Measurements from ENCODE around the gene AMZ1.
A peak's percentile ranks its signal among the peaks of the same experiment; 100 is the strongest.
"Not testable (repeated sequence)": the region's sequence is repeated elsewhere in the genome, so short reads cannot be mapped to it uniquely, and the experiment has no call there.

Gene AMZ1

DNA sequence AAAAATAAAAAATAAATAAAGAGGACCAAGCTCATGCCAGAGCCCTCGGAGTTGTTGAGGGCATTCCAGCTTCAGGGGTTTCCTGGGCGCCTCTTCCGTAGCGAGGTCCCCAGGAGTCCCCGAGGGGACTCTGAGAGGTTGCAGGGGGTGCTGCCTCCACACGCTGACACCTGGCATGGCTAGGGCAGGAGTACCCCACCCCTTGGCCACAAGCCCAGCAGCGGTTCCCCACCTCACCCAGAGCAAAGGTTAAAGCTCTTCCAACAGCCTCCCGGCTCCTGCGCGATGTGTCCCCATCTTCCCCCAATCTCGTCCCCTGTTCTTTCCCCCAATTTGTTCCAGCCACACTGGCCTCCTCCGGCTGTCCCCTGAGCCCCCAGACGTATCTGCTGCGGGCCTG is 4.5 kb downstream of the AMZ1 start:
- no peak for DNase-seq

DNA sequence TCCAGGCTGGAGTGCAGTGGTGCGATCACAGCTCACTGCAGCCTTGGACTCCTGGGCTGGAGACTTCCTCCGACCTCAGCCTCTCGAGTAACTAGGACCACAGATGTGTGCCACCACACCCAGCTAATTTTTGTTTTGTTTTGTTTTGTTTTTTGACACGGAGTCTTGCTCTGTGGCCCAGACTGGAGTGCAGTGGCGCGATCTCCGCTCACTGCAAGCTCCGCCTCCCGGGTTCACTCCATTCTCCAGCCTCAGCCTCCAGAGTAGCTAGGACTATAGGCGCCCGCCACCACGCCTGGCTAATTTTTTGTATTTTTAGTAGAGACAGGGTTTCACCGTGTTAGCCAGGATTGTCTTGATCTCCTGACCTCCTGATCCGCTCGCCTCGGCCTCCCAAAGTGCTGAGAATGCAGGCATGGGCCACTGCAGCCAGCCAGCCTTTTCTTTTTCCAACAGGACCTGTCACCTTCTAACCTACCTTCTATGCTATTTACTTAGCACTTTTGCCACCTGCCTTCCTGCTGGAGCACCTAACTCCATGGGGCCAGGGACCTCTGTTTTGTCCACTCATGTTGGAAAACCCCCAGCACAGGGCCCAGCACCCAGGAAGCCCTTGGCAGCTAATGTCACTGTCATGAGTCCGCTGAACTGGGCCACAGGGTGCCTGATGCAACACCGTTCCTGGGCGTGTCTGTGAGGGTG is 5.6 kb downstream of the AMZ1 start:
- DNase-seq = not testable (repeated sequence)

DNA sequence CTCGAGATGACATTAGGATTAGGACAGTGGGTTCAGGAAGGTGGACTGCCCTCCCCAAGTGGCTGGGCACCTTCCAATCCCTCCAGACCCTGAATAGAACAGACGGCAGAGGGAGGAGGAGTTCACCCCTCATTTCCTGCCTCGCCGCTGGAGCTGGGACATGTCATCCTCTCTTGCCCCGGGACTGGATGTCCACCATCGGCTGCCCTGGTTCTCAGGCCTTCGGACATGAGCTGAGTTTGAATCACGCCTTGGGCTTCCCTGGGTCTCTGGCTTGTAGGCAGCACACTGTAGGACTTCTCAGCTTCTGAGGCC is 6.1 kb downstream of the AMZ1 start:
- not testable (repeated sequence) for DNase-seq

DNA sequence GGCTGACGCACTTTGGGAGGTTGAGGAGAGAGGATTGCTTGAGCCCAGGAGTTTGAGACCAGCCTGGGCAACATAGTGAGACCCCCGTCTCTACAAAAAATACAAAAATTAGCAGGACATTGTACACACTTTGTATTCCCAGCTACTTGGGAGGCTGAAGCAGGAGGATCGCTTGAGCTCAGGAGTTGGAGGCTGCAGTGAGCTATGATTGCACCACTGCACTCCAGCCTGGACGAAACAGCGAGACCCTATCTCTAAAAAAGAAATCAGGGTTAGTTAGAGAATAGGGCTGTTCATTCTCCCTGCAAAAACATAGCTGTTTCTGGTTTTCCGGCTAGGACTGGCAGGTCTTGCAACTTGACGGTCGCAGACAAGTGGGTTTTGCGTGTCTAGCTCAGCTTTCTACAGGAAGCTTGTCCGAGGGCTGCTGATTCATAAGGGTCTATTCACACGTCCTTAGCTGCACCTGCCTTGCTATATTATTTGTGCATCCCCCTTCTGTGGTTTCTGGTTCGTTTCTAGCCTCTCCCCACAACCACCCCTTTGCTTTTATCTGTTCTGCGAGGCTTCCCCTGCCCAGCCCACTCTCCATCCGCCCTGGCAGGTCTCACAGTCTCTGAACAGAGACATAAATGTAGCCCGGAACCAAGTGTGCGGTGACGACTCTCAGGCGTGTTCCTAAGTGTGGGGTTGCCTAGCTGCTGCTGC is 10.7 kb downstream of the AMZ1 start:
- DNase-seq = peak; percentile 86

DNA sequence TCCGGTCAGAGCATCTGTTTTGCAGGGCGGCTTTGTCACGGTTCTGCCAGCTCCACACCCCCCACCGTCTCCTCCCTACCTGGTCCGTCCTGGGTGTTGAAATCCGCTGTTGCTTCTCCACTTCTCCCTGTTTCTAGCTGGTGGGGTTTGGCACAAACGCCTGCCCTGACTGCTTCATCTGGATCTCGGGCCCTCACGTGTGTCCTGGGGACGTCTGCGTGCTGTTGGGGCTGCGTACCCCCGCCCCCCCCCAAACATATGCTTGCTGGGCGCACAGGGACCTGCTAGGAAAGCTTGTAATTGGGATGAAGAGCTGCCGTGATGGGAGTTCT is 11.3 kb downstream of the AMZ1 start:
- DNase-seq = no peak

DNA sequence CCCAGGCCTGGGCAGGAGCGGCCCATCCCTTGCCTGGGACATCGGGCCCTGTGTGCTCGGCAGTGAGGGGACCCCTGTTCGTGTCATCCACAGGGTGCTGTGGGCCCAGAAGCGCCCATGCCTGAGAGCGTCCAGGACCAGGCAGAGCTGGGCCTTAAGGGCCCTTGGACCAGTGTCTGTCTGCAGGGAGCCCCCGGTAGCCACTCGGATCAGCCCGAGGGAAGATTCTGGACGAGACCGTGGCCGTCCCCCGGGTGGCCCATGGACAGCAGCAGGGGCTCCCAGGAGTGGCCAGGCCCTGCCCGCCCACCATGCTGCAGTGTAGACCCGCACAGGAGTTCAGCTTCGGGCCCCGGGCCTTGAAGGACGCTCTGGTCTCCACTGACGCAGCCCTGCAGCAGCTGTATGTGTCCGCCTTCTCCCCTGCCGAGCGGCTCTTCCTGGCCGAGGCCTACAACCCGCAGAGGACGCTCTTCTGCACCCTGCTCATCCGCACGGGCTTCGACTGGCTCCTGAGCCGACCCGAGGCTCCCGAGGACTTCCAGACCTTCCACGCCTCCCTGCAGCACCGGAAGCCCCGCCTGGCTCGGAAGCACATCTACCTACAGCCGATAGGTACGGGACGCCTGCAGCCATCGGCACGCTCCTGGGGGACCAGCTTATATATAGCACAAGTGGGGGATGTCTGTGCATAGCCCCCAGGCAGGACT is 12.3 kb downstream of the AMZ1 start:
- DNase-seq = no peak

DNA sequence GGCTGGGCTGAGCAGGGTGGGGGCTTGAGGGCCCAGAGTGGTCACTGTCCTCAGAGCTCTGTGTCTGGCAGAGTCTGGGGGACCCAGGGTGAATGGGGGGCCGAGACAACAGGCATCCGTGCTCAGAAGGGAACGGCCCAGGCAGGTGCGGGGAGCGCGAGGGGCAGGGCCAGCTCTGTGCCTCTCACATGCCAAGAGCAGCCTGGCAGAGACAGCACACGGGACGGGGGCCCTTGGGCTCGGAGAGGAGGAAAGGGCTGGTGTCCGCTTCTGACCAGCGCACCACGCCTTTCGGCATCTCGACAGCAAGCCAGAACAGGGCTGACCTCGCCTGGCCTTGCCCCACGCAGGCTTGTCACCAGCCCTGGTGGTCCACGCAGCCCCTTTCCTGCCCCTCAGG is 13.4 kb downstream of the AMZ1 start:
- DNase-seq = no peak

DNA sequence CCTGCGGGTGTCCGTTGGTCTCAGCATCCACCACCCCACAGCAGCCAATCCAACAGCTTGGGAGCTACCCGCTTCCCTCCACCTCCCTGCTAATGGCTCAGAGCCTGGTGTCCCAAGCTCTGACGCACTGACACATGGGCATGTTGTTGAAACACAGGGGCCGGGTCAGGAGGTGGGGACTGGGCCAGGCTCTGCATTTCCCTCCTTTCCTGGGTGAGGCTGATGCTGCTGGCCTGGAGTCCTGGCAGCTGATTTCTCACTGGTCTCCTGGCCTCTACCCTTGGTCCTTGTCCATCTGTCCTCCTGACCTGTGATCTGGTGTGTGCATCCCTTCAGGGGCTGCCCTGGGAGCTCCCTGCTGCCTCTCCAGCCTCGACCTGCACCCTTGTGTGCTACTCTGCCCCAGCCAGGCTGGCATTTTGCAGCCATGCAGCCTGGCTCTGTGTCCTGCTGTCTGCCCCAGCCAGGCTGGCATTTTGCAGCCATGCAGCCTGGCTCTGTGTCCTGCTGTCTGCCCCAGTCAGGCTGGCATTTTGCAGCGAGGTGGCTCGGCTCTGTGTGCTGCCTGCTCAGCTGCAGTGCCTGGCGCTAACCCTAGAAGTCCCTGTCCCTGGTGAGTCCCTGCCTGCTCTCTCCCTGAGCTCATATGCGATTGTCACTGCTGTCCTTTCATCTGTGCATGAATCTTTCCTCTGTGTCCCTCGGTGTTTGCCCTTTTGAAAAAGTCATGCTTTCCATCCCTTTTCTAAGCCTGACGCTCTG is 14.0 kb downstream of the AMZ1 start:
- DNase-seq = no peak

DNA sequence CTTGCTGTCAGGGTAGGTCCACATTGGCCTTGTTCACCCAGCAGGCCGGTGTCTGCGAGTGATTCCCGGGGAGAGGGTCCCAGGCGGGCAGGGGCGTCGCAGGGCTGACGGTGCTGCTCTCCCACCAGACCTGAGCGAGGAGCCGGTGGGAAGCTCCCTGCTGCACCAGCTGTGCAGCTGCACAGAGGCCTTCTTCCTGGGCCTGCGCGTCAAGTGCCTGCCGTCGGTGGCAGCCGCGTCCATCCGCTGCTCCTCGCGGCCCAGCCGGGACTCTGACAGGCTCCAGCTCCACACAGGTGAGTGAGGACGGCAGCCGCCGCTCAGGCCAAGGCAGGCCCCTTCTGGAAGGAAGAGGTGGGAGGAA is 14.6 kb downstream of the AMZ1 start:
- DNase-seq = no peak

DNA sequence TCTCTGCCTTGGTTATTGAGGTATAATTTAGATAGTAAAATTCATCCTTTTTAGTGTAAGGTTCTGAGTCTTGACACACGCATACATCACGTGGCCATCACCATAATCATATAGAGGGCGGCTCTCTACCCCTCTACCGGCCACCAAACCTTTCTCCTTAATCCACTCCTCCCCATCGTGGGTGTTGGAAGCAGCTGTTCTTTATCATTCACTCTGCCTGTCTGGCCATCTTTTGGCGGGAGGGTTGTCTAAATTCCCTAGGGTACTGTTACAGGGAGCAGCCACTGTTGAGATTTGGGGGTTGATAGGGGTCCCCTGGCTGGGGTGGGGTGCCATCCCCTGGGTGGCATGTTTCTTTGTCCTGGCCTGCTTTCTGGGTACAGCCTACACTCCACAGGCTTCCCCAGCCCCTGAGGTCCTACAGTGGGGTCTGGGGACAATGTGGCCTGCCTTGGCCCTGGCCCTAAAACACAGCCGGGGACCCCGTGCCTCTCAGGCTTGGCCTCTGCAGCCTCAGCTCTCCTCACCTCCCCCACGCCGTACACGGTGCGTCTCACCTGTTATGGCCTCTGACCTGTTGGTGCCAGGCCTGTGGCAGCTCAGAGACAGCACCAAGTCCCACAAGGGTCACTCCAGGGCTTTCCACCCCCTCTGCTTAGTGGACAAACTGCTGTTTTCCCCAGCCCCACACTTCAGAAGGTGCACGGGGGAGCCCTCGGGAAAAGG is 17.5 kb downstream of the AMZ1 start:
- no peak for DNase-seq

DNA sequence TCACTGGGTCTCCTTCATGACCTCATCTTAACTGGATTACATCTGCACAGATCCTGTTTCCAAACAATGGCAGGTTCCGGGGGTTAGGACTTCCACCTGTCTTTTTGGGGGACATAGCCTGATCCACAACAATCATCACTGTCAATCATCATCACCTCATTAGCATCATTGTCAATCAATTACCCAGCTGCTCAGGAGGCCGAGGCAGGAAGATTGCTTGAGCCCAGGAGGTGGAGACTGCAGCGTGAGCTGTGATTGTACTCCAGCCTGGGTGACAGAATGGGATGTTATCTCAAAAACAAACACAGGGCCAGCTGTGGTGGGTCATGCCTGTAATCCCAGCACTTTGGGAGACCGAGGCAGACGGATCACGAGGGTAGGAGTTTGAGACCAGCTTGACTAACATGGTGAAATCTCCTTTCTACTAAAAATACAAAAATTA is 18.7 kb downstream of the AMZ1 start:
- no peak for DNase-seq

DNA sequence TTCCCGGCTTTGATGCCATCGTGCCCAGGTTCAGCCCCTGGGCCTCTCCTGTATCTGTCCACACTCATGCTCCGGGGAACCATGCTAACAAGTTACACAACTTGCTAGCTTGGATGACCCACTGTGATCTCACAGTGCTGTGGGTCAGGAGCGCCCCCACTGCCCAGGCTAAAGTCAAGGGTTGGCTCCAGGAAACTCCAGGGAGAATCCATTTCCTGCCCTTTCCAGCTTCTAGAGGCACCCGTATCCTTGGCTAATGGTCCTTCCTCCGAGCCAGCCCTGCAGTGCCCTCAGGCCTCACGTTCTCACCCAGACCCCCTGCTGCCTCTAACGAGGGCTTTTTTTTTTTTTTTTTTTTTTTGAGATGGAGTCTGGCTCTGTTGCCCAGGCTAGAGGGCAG is 19.5 kb downstream of the AMZ1 start:
- DNase-seq = no peak

DNA sequence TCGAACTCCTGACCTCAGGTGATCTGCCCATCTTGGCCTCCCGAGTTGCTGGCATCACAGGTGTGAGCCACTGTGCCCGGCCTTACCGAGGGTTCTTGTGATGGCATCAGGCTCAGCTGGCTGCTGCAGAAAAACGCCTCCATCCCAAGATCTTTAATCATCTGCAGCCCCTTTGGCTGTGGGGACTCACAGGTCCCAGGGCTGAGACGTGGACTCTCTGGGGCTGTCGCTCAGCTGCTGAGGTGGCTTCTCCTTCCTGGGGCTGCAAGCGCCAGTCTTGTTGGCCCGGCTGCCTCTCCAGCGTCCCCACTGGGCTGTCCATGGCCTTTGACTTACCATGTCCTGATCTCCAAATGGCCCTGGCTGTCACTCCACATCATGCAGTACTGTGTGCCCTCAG is 20.0 kb downstream of the AMZ1 start:
- DNase-seq = no peak

DNA sequence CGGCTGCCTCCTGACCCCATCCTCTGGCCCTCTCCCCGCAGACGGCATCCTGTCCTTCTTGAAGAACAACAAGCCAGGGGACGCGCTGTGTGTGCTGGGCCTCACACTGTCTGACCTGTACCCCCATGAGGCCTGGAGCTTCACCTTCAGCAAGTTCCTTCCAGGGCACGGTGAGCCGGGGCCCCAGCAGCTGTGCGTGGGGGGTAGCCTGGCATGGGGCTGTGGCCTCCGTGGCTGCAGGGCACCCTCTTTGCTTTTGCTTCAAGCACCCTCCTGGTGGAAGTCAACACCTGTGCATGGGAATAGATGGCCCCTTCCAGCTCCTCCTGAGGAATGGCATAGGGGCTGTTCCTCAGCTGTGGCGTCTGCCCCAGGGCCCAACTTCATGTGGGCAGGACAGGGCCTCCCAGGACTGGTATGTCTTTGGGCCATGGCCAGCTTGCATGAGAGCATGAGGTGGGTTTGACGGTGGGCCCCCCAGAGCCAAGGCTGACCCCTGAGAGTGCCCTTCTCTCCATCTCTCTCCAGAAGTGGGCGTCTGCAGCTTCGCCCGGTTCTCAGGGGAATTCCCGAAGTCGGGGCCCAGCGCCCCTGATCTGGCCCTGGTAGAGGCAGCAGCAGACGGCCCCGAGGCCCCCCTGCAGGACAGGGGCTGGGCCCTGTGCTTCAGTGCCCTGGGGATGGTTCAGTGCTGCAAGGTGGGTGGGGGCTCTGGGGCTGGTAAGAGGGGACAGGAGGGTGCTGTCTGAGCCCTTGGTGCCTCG is 20.7 kb downstream of the AMZ1 start:
- DNase-seq = no peak

DNA sequence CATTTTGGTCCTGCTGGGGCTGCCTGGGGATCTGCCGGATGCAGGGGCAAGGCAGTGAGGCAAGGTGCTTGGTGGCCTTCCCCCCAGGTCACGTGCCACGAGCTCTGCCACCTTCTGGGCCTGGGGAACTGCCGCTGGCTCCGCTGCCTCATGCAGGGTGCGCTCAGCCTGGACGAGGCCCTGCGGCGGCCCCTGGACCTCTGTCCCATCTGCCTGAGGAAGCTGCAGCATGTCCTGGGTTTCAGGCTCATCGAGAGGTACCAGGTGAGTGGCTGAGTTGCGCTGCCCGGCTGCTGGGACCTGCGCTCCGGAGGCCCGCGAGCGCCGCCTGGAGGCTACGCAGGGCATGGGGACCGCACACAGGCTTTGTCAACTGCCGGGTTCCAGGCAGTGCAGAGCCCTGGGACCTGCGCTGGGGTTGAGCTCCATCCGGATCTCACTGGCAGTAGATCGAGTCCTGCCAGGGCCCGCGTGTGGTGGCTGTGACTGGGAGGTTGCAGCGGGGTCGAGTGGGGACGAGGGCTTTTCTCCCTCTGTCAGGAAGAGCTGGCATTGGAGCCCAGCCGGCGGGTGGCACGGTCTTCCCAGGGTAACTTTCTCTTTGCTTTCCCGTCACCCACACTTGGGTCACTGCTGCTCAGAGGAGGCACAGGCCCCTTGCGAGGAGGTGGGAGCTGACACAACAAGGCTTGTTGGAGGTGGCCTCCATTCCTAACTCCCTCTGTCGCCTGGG is 21.7 kb downstream of the AMZ1 start:
- peak; percentile 68 for DNase-seq

DNA sequence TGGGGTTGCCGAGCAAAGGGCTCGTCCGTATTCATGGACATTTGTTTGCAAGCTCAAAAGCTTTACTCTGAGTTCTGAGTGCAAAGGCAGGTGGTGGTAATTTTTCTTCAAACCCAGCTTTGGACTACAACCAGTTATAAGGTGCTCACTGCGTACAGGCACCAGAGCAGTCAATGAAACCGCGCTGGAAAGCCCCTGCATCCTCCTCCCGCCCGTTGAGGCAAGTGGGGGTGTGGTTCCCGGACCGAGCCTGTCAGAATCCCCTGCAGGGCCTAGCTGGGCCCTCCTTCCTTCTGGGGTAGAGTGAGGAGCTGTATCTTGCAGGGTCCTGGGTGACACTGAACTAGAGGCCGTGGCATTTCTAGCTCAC is 22.3 kb downstream of the AMZ1 start:
- peak; percentile 73 for DNase-seq

DNA sequence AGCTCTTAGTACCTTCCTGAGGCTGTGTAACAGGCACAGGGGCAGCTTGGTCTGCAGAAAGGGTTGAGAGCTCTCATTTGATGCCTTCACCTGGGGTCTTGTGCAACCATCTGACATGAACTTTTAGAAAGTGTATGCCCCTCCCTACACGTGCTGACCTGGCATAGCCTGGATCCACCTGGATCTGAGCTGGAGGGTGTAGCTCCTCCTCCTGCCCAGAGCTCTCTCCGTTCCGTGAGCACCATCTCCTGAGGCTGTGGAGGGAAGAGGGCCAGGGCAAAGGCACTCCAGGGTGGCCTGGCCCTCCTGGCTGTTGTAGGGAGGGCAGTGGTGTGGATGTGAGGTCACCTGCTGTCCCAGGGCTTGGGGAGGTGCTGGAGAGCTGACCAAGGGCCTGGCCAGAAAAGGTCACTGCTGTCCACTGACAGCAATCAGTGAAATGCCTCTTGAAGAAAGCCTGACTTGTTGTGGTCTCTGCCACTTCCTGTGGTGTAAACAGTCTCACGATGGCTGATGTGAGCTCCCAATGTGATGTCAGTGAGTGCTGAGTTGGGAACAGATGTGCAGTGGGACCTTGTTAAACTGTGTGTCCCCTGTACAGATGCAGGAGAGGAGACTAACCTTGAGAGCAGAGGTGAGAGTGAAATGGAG is 23.0 kb downstream of the AMZ1 start:
- peak; percentile 60 for DNase-seq

DNA sequence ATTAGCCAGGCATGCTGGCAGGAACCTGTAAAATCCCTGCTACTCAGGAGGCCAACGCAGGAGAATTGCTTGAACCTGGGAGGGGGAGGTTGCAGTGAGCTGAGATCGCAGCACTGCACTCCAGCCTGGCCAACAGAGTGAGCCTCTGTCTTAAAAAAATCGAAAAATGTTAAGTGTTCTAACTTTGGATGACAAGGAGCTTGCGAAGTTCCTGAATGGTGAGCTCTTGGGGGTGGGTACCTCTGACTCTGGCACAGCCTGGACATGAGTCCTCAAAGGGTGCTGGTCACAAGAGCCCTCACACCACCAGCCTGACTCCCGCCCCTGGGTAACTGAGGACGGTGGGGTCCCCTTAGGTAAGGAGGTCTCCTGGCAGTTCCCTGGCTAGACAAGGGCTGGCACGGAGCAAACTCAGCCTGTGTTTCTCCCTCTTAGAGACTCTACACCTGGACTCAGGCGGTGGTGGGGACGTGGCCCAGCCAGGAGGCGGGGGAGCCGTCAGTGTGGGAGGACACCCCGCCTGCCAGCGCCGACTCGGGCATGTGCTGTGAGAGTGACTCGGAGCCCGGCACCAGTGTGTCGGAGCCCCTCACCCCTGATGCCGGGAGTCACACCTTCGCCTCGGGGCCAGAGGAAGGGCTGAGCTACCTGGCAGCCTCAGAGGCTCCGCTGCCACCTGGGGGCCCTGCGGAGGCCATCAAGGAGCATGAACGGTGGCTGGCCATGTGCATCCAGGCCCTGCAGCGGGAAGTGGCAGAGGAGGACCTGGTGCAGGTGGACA is 24.1 kb downstream of the AMZ1 start:
- DNase-seq = no peak

DNA sequence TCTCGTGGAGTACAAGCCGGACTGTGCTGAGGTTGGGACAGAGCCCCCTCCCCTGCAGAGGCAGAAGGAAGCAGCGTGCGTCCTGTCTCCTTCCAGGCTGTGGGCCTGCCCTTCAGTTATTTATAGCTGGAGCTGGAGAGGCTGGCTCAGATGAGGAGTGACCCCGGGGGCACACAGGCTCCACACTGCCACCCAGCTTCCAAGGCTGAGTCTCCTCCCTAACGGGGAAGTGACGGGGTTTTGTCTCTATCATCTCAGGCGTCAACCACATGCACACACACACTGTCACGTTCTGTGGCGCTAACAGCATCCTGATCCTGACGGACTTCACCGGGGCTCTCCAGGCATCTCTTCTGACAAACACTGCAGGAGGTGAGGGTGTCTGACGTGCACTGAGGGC is 25.4 kb downstream of the AMZ1 start:
- DNase-seq = no peak

DNA sequence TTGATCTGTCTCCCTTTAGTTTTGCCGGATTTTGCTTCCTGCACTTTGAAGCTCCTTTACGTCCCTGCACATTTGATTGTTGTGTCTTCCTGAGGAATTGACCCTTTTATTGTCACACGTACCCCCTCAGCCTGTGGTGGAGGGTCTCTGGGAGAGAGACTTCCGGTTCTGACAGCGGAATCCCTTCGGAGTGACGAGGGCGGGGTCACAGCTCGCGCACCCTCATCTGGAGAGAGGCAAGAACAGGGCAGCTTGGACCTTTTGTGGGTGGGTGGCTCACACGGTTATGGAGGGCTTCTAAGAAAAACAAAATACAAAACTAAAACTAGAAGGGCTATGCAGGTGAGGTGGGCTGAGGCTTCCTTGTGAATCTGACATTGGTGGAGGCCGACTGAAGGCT is 26.0 kb downstream of the AMZ1 start:
- DNase-seq = no peak
